ENCODE results near the gene MYF6.

MYF6 gene

GRCh38 chr12:80679346-80680131 is 27.9 kb upstream of the MYF6 start:
- TF ChIP-seq CTCF (IDR thresholded peaks at IDR 0.05; ENCODE audit: insufficient read depth, low read depth, low read length, missing control alignments), result no peak
- H3K4me3 ChIP-seq (ENCODE audit: low read depth, low read length), result no peak overlapping the region
- no peak for DNase-seq (ENCODE audit: low read depth)

- DNase-seq (ENCODE audit: low read depth), result peak; percentile 53
- H3K4me3 ChIP-seq (ENCODE audit: low read depth, low read length), result no peak overlapping the region
- TF ChIP-seq CTCF (IDR thresholded peaks at IDR 0.05; ENCODE audit: insufficient read depth, low read depth, low read length, missing control alignments), result no peak
Measured at GRCh38 chr12:80681287-80681686, 26.1 kb upstream of the MYF6 start.

GRCh38 chr12:80681786-80682185 is 25.6 kb upstream of the MYF6 start:
- H3K4me3 ChIP-seq (ENCODE audit: low read depth, low read length), result no peak overlapping the region
- no peak for TF ChIP-seq CTCF (IDR thresholded peaks at IDR 0.05; ENCODE audit: insufficient read depth, low read depth, low read length, missing control alignments)
- no peak for DNase-seq (ENCODE audit: low read depth)

GRCh38 chr12:80684077-80684495 is 23.3 kb upstream of the MYF6 start:
- no peak for DNase-seq (ENCODE audit: low read depth)
- no peak overlapping the region for H3K4me3 ChIP-seq (ENCODE audit: low read depth, low read length)
- TF ChIP-seq CTCF (IDR thresholded peaks at IDR 0.05; ENCODE audit: insufficient read depth, low read depth, low read length, missing control alignments), result no peak

- H3K4me3 ChIP-seq (ENCODE audit: low read depth, low read length), result no peak overlapping the region
- no peak for TF ChIP-seq CTCF (IDR thresholded peaks at IDR 0.05; ENCODE audit: insufficient read depth, low read depth, low read length, missing control alignments)
- no peak for DNase-seq (ENCODE audit: low read depth)
Measured at GRCh38 chr12:80690090-80690489, 17.3 kb upstream of the MYF6 start.

- TF ChIP-seq CTCF (IDR thresholded peaks at IDR 0.05; ENCODE audit: insufficient read depth, low read depth, low read length, missing control alignments), result no peak
- no peak overlapping the region for H3K4me3 ChIP-seq (ENCODE audit: low read depth, low read length)
- DNase-seq (ENCODE audit: low read depth), result no peak
Measured at GRCh38 chr12:80690513-80690912, 16.9 kb upstream of the MYF6 start.

GRCh38 chr12:80692114-80692513 is 15.3 kb upstream of the MYF6 start:
- no peak for TF ChIP-seq CTCF (IDR thresholded peaks at IDR 0.05; ENCODE audit: insufficient read depth, low read depth, low read length, missing control alignments)
- H3K4me3 ChIP-seq (ENCODE audit: low read depth, low read length), result no peak overlapping the region
- peak; percentile 21 for DNase-seq (ENCODE audit: low read depth)
